SK-MEL-5 (cell line): ENCODE results near the gene NAPEPLD. TPM values are rescaled to one million over a fixed set of nuclear protein-coding genes. Genes with fewer than 3 reads are reported as not detected.

Experiments
- total RNA-seq: library from RNA; depleted of rRNA; stranded (reverse); fragments of >200 nt; shearing (Covaris generic); gene quantifications from 2 replicates; pipeline ENCODE4 v1.2.3, GENCODE V29; 2014; rRNA removed

The NAPEPLD gene
- total RNA-seq, 1 experiment from 2014 or later, result 33.8 TPM

Other genes starting within 250 kb of the NAPEPLD start
- 0.37 TPM in 1 of 2 replicates, not detected in the other for gene LRRC17, start 236.1 kb downstream of the NAPEPLD start, total RNA-seq
- 3.2 and 3.4 TPM in 2 replicates for gene FBXL13, start 74.3 kb downstream of the NAPEPLD start, total RNA-seq
- gene ARMC10, start 74.0 kb downstream of the NAPEPLD start, total RNA-seq, result 93.5 and 98.1 TPM in 2 replicates
- gene PMPCB, start 148.3 kb upstream of the NAPEPLD start, total RNA-seq, result 137 and 146 TPM in 2 replicates
- gene DNAJC2, start 195.7 kb upstream of the NAPEPLD start, total RNA-seq, result 42.6 and 44.3 TPM in 2 replicates
- gene PSMC2, start 198.5 kb upstream of the NAPEPLD start, total RNA-seq, result 375 and 389 TPM in 2 replicates